Neural cell (in vitro differentiated cells): ENCODE results near the gene KCNK13. TPM values are rescaled to one million over a fixed set of nuclear protein-coding genes. Genes with fewer than 3 reads are reported as not detected.
"Not testable (repeated sequence)": the region's sequence is repeated elsewhere in the genome, so short reads cannot be mapped to it uniquely, and the experiment has no call there.

ENCODE experiments used
- H2AFZ ChIP-seq: fragments of 200-600, 300-800 bp; sonication (generic), shearing (Covaris generic); 2 replicates; pipeline ENCODE4 v1.6.0; 2014; ENCODE audit warnings: low read depth, mild to moderate bottlenecking, antibody characterized with exemption, low read length, moderate library complexity
- H3F3A ChIP-seq: fragments of 200-600 bp; shearing (Covaris generic); 2 replicates; pipeline ENCODE4 v1.6.1; 2016; ENCODE audit warnings: mild to moderate bottlenecking, moderate library complexity, mixed read lengths, antibody characterized with exemption, low read length; ENCODE audit not compliant: insufficient read depth, poor library complexity, severe bottlenecking
- H3K27ac ChIP-seq: fragments of 200-600, 300-800 bp; sonication (generic), shearing (Covaris generic); 2 replicates; pipeline ENCODE4 v1.5.1; 2014; ENCODE audit warnings: mild to moderate bottlenecking, low read length, moderate library complexity
- H3K27me3 ChIP-seq: fragments of 300-800, 200-600 bp; sonication (generic), shearing (Covaris generic); 2 replicates; pipeline ENCODE4 v1.6.0; 2014; ENCODE audit warnings: mild to moderate bottlenecking, low read depth, low read length, moderate library complexity; ENCODE audit not compliant: insufficient read depth
- H3K36me3 ChIP-seq: fragments of 300-800, 200-600 bp; sonication (generic), shearing (Covaris generic); 2 replicates; pipeline ENCODE4 v1.5.1; 2014; ENCODE audit warnings: mild to moderate bottlenecking, antibody characterized with exemption, low read length, moderate library complexity; ENCODE audit not compliant: insufficient read depth
- H3K4me2 ChIP-seq: fragments of 300-800, 200-600 bp; sonication (generic), shearing (Covaris generic); 2 replicates; pipeline ENCODE4 v1.6.0; 2014; ENCODE audit warnings: mild to moderate bottlenecking, low read length
- H3K4me3 ChIP-seq: fragments of 300-800, 200-600 bp; sonication (generic), shearing (Covaris generic); 2 replicates; pipeline ENCODE4 v1.5.1; 2014; ENCODE audit warnings: mild to moderate bottlenecking, low read length, moderate library complexity
- H3K79me2 ChIP-seq: fragments of 200-600 bp; shearing (Covaris generic); replicated peaks from 2 replicates; pipeline ENCODE4 v1.6.0; 2014; ENCODE audit warnings: mild to moderate bottlenecking, low read length, moderate library complexity; ENCODE audit not compliant: insufficient read depth
- H3K9ac ChIP-seq: fragments of 300-800, 200-600 bp; sonication (generic), shearing (Covaris generic); 2 replicates; pipeline ENCODE4 v1.6.1; 2016; ENCODE audit warnings: mild to moderate bottlenecking, low read length, mixed read lengths
- H3K9me2 ChIP-seq: fragments of 200-600 bp; shearing (Covaris generic); 2 replicates; pipeline ENCODE4 v1.6.1; 2016; ENCODE audit warnings: mild to moderate bottlenecking, low read length, mixed read lengths; ENCODE audit not compliant: insufficient read depth
- H3K9me3 ChIP-seq: fragments of 200-600, 300-800 bp; sonication (generic), shearing (Covaris generic); 2 replicates; pipeline ENCODE4 v1.6.1; 2016; ENCODE audit warnings: mild to moderate bottlenecking, mixed run types, low read length, moderate library complexity, mixed read lengths
- H4K20me1 ChIP-seq: fragments of 200-600 bp; shearing (Covaris generic); 2 replicates; pipeline ENCODE4 v1.6.1; 2016; ENCODE audit warnings: mild to moderate bottlenecking, mixed run types; ENCODE audit not compliant: insufficient read depth
- EP300 ChIP-seq: fragments of 450-650 bp; conservative IDR thresholded peaks from 2 replicates; pipeline ENCODE4 v1.6.1; 2014; ENCODE audit warnings: antibody characterized with exemption, mild to moderate bottlenecking, moderate library complexity; ENCODE audit not compliant: poor library complexity, severe bottlenecking
- EZH2 ChIP-seq: fragments of 200-600, 300-800 bp; shearing (Covaris generic), sonication (generic); IDR thresholded peaks from 2 replicates; pipeline ENCODE4 v1.6.1; 2014; ENCODE audit warnings: antibody characterized with exemption, low read length, borderline replicate concordance, mild to moderate bottlenecking; ENCODE audit not compliant: insufficient read depth, poor library complexity, severe bottlenecking
- MXI1 ChIP-seq: fragments of 450-650 bp; conservative IDR thresholded peaks from 2 replicates; pipeline ENCODE4 v1.6.1; 2014; ENCODE audit warnings: antibody characterized with exemption, mild to moderate bottlenecking; ENCODE audit not compliant: poor library complexity, severe bottlenecking
- POLR2AphosphoS5 ChIP-seq: IDR thresholded peaks from 2 replicates; pipeline ENCODE4 v1.6.1; 2012
- RAD21 ChIP-seq: fragments of 450-650 bp; conservative IDR thresholded peaks from 2 replicates; pipeline ENCODE4 v1.6.1; 2014; ENCODE audit warnings: antibody characterized with exemption, mild to moderate bottlenecking, moderate library complexity
- SMC3 ChIP-seq: fragments of 450-650 bp; conservative IDR thresholded peaks from 2 replicates; pipeline ENCODE4 v1.6.1; 2014; ENCODE audit warnings: antibody characterized with exemption, mild to moderate bottlenecking, moderate library complexity; ENCODE audit not compliant: poor library complexity
- TAF1 ChIP-seq: IDR thresholded peaks from 2 replicates; pipeline ENCODE4 v1.6.1; 2012; ENCODE audit warnings: low read depth
- polyA plus RNA-seq: library from polyadenylated mRNA; depleted of rRNA; stranded (reverse); fragments of >200 nt; gene quantifications from 2 replicates; pipeline ENCODE4 v1.2.3, GENCODE V29; 2014
- small RNA-seq, 3 experiments: library from RNA; depleted of rRNA; stranded (forward); fragments of <200 nt; gene quantifications; one replicate each; pipeline ENCODE3, GENCODE V24; 2012
- TF ChIP-seq, protein P1 (sequence below): fragments of 450-650 bp; IDR thresholded peaks from 2 replicates; pipeline ENCODE4 v1.5.1; 2014; ENCODE audit warnings: antibody characterized with exemption, mild to moderate bottlenecking, moderate library complexity; ENCODE audit not compliant: poor library complexity, severe bottlenecking
- TF ChIP-seq, protein P2 (sequence below): IDR thresholded peaks from 2 replicates; pipeline ENCODE4 v1.6.1; 2012; ENCODE audit warnings: borderline replicate concordance

Gene KCNK13
- polyA plus RNA-seq, 1 donor from 2014 or later = 0.11 TPM

DNA sequence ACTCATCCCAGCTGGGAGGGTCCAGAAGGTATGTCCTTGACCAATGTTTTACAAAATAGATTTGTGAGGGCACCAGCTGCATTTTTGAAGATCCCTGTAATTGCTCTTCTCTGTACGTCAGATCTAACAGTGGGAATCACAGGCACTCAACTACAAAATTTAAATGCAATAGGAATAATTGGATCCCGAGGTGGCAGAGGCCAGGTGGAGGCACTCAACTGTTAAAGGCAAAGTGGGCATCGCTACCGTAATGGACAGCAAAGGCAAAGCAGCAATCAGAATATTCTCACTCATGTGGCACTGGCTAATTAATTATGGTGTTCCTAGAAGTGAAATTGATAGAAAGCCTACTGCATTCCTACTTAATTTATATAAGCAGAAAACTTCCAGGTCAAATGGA is 166.7 kb downstream of the KCNK13 start:
- Histone ChIP-seq H3K36me3 (no peaks in the 10 kb centered on the region), H3K9me3 (peaks cover under 1% of the 10 kb centered on the region)

DNA sequence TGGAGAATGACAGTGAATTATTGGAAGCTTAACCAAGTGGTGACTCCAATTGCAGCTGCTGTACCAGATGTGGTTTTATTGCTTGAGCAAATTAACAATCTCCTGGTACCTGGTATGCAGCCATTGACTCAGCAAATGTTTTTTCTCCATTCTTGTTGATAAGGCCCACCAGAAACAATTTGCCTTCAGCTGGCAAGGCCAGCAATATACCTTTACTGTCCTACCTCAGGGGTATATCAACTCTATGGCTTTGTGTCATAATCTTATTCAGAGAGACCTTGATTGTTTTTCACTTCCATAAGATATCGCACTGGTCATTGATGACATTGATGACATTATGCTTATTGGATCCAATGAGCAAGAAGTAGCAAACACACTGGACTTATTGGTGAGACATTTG is 168.1 kb downstream of the KCNK13 start:
- not testable (repeated sequence) for H3K36me3 ChIP-seq, H3K9ac ChIP-seq, H3F3A ChIP-seq, H3K9me3 ChIP-seq, H3K4me3 ChIP-seq, H3K79me2 ChIP-seq, H2AFZ ChIP-seq, H3K4me2 ChIP-seq, H3K9me2 ChIP-seq, H3K27me3 ChIP-seq, H3K27ac ChIP-seq, H4K20me1 ChIP-seq

More for the DNA sequence above, 166.7 kb downstream of the KCNK13 start:
- TF ChIP-seq RAD21 (no peak), EP300 (no peak), EZH2 (no peak), TAF1 (no peak), MXI1 (no peak), POLR2AphosphoS5 (no peak), SMC3 (no peak)
- TF ChIP-seq, protein P1, sequence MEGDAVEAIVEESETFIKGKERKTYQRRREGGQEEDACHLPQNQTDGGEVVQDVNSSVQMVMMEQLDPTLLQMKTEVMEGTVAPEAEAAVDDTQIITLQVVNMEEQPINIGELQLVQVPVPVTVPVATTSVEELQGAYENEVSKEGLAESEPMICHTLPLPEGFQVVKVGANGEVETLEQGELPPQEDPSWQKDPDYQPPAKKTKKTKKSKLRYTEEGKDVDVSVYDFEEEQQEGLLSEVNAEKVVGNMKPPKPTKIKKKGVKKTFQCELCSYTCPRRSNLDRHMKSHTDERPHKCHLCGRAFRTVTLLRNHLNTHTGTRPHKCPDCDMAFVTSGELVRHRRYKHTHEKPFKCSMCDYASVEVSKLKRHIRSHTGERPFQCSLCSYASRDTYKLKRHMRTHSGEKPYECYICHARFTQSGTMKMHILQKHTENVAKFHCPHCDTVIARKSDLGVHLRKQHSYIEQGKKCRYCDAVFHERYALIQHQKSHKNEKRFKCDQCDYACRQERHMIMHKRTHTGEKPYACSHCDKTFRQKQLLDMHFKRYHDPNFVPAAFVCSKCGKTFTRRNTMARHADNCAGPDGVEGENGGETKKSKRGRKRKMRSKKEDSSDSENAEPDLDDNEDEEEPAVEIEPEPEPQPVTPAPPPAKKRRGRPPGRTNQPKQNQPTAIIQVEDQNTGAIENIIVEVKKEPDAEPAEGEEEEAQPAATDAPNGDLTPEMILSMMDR = no peak
- TF ChIP-seq, protein P2, sequence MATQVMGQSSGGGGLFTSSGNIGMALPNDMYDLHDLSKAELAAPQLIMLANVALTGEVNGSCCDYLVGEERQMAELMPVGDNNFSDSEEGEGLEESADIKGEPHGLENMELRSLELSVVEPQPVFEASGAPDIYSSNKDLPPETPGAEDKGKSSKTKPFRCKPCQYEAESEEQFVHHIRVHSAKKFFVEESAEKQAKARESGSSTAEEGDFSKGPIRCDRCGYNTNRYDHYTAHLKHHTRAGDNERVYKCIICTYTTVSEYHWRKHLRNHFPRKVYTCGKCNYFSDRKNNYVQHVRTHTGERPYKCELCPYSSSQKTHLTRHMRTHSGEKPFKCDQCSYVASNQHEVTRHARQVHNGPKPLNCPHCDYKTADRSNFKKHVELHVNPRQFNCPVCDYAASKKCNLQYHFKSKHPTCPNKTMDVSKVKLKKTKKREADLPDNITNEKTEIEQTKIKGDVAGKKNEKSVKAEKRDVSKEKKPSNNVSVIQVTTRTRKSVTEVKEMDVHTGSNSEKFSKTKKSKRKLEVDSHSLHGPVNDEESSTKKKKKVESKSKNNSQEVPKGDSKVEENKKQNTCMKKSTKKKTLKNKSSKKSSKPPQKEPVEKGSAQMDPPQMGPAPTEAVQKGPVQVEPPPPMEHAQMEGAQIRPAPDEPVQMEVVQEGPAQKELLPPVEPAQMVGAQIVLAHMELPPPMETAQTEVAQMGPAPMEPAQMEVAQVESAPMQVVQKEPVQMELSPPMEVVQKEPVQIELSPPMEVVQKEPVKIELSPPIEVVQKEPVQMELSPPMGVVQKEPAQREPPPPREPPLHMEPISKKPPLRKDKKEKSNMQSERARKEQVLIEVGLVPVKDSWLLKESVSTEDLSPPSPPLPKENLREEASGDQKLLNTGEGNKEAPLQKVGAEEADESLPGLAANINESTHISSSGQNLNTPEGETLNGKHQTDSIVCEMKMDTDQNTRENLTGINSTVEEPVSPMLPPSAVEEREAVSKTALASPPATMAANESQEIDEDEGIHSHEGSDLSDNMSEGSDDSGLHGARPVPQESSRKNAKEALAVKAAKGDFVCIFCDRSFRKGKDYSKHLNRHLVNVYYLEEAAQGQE = no peak
- no peak overlapping the region for H3K4me2 ChIP-seq
- H3K27ac ChIP-seq = no peak overlapping the region
- no peaks in the 10 kb centered on the region for H4K20me1 ChIP-seq
- H3K27me3 ChIP-seq = no peaks in the 10 kb centered on the region
- H2AFZ ChIP-seq = no peak overlapping the region
- no peak overlapping the region for H3K9ac ChIP-seq
- no peak overlapping the region for H3K4me3 ChIP-seq
- H3K9me2 ChIP-seq = no peaks in the 10 kb centered on the region
- no peaks in the 10 kb centered on the region for H3K79me2 ChIP-seq
- no peaks in the 10 kb centered on the region for H3F3A ChIP-seq

Small RNA genes lying within 50 kb of the gene (small RNA-seq; reads per million reads assigned to genes)
- 0 to 1.2 (median 0) reads per million in 3 experiments for gene RF00019

Other genes with a start within 250 kb of the KCNK13 start
- 7.9 and 10.2 TPM in 2 replicates for gene EFCAB11, start 107.3 kb upstream of the KCNK13 start, polyA plus RNA-seq
- gene TDP1, start 106.1 kb upstream of the KCNK13 start, polyA plus RNA-seq = 29.1 and 45.1 TPM in 2 replicates
- 255 and 287 TPM in 2 replicates for gene PSMC1, start 194.6 kb downstream of the KCNK13 start, polyA plus RNA-seq